A673 (cell line): ENCODE measurements around the gene COG6. TPM values are rescaled to one million over a fixed set of nuclear protein-coding genes. Genes with fewer than 3 reads are reported as not detected.

ENCODE experiments used
- BruUV-seq: library from RNA; stranded (reverse); fragments of 400-500 nt; replicated peaks from 2 replicates; lab custom pipeline; 2021; lab: Mats Ljungman, UMichigan
- CTCF ChIA-PET: fragments of 300-600 bp; sonication (Branson Sonifier 250); formaldehyde crosslinking; loops from one replicate; lab custom pipeline; 2022; ENCODE audit warnings: antibody characterized with exemption; lab: Charles Lee
- POLR2A ChIA-PET: fragments of 300-600 bp; sonication (Branson Sonifier 250); formaldehyde crosslinking; loops from one replicate; lab custom pipeline; 2022; ENCODE audit warnings: antibody characterized with exemption; ENCODE audit not compliant: low non-redundant PET; lab: Charles Lee
- DNase-seq: peaks from one replicate; pipeline ENCODE4 v3.0.0-alpha.2; 2015; ENCODE audit warnings: low spot score
- H3K27ac ChIP-seq: fragments of 200-600 bp; sonication (generic); 2 replicates; pipeline ENCODE4 v1.5.1; 2016; ENCODE audit warnings: mixed run types, low read depth, mild to moderate bottlenecking, mixed read lengths, antibody characterized with exemption, low read length; ENCODE audit not compliant: poor library complexity, severe bottlenecking
- H3K27me3 ChIP-seq: fragments of 200-600 bp; sonication (generic); replicated peaks from 2 replicates; pipeline ENCODE4 v1.6.1; 2017; ENCODE audit warnings: mixed run types, low read depth, mild to moderate bottlenecking, mixed read lengths, antibody characterized with exemption, low read length; ENCODE audit not compliant: insufficient read depth, poor library complexity
- H3K36me3 ChIP-seq: fragments of 200-600 bp; sonication (generic); 2 replicates; pipeline ENCODE4 v1.6.1; 2016; ENCODE audit warnings: mixed run types, mild to moderate bottlenecking, mixed read lengths, antibody characterized with exemption, low read length; ENCODE audit not compliant: insufficient read depth, poor library complexity, severe bottlenecking
- H3K4me1 ChIP-seq: fragments of 200-600 bp; sonication (generic); 2 replicates; pipeline ENCODE4 v1.6.1; 2017; ENCODE audit warnings: mixed run types, mild to moderate bottlenecking, mixed read lengths, antibody characterized with exemption, low read length; ENCODE audit not compliant: insufficient read depth, poor library complexity, severe bottlenecking
- H3K4me3 ChIP-seq: fragments of 200-600 bp; sonication (generic); 2 replicates; pipeline ENCODE4 v1.5.1; 2016; ENCODE audit warnings: low read depth, mixed run types, mild to moderate bottlenecking, mixed read lengths, low read length; ENCODE audit not compliant: poor library complexity, severe bottlenecking
- H3K9me3 ChIP-seq: fragments of 200-600 bp; sonication (generic); 2 replicates; pipeline ENCODE4 v1.6.1; 2016; ENCODE audit warnings: mixed run types, low read depth, mild to moderate bottlenecking, mixed read lengths, antibody characterized with exemption, low read length; ENCODE audit not compliant: poor library complexity, severe bottlenecking
- EZH2 ChIP-seq: fragments of 200-600 bp; sonication (generic); IDR thresholded peaks from 2 replicates; pipeline ENCODE4 v1.6.1; 2017; ENCODE audit warnings: borderline replicate concordance, low read depth, mild to moderate bottlenecking, mixed read lengths, antibody characterized with exemption, low read length; ENCODE audit not compliant: poor library complexity, severe bottlenecking
- intact Hi-C: fragments of 100-400 bp; cut with micrococcal nuclease; formaldehyde crosslinking; loops from one replicate; pipeline ENCODE4 v1.10.0; 2022; ENCODE audit not compliant: unreplicated experiment
- total RNA-seq: library from RNA; stranded (reverse); gene quantifications from 2 replicates; pipeline ENCODE4 v1.2.3, GENCODE V29; 2021
- TF ChIP-seq, protein P1 (sequence below): fragments of 300-800, 200-600 bp; sonication (generic); conservative IDR thresholded peaks from 2 replicates; pipeline ENCODE4 v1.5.1; 2017; ENCODE audit warnings: low read depth, mild to moderate bottlenecking, antibody characterized with exemption, low read length, moderate library complexity, mixed read lengths

The COG6 gene
- total RNA-seq, 1 experiment from 2014 or later: 33.6 TPM

DNA sequence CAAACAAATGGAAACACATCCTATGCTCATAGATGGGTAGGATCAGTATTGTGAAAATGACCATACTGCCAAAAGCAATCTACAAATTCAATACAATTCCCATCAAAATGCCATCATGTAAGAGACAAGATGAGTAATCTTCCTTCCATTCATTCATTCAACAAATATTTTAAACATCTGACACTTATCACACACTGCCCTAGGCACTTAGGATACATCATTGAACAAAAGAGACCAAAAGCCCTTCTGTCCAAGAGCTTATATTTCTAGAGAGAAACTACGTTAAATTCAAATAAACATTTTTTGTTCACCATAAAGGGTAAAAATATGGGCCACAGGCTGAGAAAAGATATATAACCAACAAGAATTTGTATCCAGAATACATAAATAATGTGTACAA, 32.0 kb upstream of the COG6 start:
- H3K4me1 ChIP-seq: no peaks in the 10 kb centered on the region
- DNase-seq: no peak
- BruUV-seq: no TSS peak
- H3K4me3 ChIP-seq: no peak overlapping the region
- ChIA-PET POLR2A (no interaction called here), CTCF (no interaction called here)
- intact Hi-C loops: no loop called here
- H3K9me3 ChIP-seq: no peaks in the 10 kb centered on the region
- H3K36me3 ChIP-seq: no peaks in the 10 kb centered on the region
- TF ChIP-seq, protein P1, sequence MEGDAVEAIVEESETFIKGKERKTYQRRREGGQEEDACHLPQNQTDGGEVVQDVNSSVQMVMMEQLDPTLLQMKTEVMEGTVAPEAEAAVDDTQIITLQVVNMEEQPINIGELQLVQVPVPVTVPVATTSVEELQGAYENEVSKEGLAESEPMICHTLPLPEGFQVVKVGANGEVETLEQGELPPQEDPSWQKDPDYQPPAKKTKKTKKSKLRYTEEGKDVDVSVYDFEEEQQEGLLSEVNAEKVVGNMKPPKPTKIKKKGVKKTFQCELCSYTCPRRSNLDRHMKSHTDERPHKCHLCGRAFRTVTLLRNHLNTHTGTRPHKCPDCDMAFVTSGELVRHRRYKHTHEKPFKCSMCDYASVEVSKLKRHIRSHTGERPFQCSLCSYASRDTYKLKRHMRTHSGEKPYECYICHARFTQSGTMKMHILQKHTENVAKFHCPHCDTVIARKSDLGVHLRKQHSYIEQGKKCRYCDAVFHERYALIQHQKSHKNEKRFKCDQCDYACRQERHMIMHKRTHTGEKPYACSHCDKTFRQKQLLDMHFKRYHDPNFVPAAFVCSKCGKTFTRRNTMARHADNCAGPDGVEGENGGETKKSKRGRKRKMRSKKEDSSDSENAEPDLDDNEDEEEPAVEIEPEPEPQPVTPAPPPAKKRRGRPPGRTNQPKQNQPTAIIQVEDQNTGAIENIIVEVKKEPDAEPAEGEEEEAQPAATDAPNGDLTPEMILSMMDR: no peak
- TF ChIP-seq EZH2: no peak
- no peak overlapping the region for H3K27ac ChIP-seq
- no peaks in the 10 kb centered on the region for H3K27me3 ChIP-seq

DNA sequence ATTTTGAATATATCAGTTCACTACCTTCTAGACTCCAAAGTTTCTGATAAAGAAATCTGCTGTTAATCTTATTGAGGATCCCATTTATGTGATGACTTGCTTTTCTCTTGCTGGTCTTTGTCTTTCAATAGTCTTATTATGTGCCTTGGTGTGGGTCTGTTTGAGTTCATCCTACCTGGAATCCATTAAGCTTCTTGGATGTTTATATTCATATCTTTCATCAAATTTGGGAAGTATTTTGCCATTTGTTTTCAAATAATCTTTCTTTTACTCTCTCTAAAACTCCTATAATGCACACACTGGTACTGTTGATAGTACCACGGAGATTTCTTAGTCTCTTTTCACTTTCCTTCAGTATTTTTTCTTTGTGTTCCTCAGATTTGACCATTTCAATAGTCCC, 24.2 kb upstream of the COG6 start:
- no peaks in the 10 kb centered on the region for H3K36me3 ChIP-seq
- H3K4me3 ChIP-seq: no peak overlapping the region
- H3K4me1 ChIP-seq: no peaks in the 10 kb centered on the region
- no peaks in the 10 kb centered on the region for H3K27me3 ChIP-seq
- TF ChIP-seq, protein P1: no peak
- no peak for TF ChIP-seq EZH2
- H3K9me3 ChIP-seq: peaks cover 14% of the 10 kb centered on the region
- CTCF ChIA-PET: no interaction called here
- H3K27ac ChIP-seq: no peak overlapping the region
- no TSS peak for BruUV-seq
- intact Hi-C loops: no loop called here
- DNase-seq: no peak
- POLR2A ChIA-PET: no interaction called here

- Histone ChIP-seq H3K27me3 (no peaks in the 10 kb centered on the region), H3K27ac (no peak overlapping the region), H3K4me1 (no peaks in the 10 kb centered on the region), H3K9me3 (peaks cover 19% of the 10 kb centered on the region), H3K4me3 (no peak overlapping the region), H3K36me3 (no peaks in the 10 kb centered on the region)
- BruUV-seq: no TSS peak
- ChIA-PET POLR2A (no interaction called here), CTCF (no interaction called here)
- no peak for DNase-seq
- TF ChIP-seq, protein P1: no peak
- no peak for TF ChIP-seq EZH2
- intact Hi-C loops: no loop called here
These were observed 22.5 kb upstream of the COG6 start for GRCh38 chr13:39632994-39633393.
